Skeletal muscle satellite cell (primary cell): ENCODE results near the gene HHEX. TPM values are rescaled to one million over a fixed set of nuclear protein-coding genes. Genes with fewer than 3 reads are reported as not detected.
"Not testable (repeated sequence)": the region's sequence is repeated elsewhere in the genome, so short reads cannot be mapped to it uniquely, and the experiment has no call there.

ENCODE experiments used
- H3K27me3 ChIP-seq: 2 replicates; pipeline ENCODE4 v1.7.0; 2013; ENCODE audit warnings: low read length; ENCODE audit not compliant: control insufficient read depth, insufficient read depth
- H3K36me3 ChIP-seq: 2 replicates; pipeline ENCODE4 v1.7.0; 2013; ENCODE audit warnings: mild to moderate bottlenecking, control low read depth, low read length; ENCODE audit not compliant: insufficient read depth
- H3K4me1 ChIP-seq: 2 replicates; pipeline ENCODE4 v1.7.0; 2013; ENCODE audit warnings: low read length; ENCODE audit not compliant: control insufficient read depth, insufficient read depth
- H3K4me2 ChIP-seq: 2 replicates; pipeline ENCODE4 v1.7.0; 2013; ENCODE audit warnings: mild to moderate bottlenecking, low read length
- H3K4me3 ChIP-seq: 2 replicates; pipeline ENCODE4 v1.7.0; 2013; ENCODE audit warnings: low read length
- H3K9ac ChIP-seq: 2 replicates; pipeline ENCODE4 v1.7.0; 2013; ENCODE audit warnings: mild to moderate bottlenecking, low read depth, low read length, moderate library complexity
- H3K9me3 ChIP-seq: replicated peaks from 2 replicates; pipeline ENCODE4 v1.7.0; 2013; ENCODE audit warnings: mild to moderate bottlenecking, control low read depth, low read length
- total RNA-seq: library from RNA; depleted of rRNA; stranded (reverse); fragments of >200 nt; gene quantifications from 2 replicates; pipeline ENCODE4 v1.2.3, GENCODE V29; 2012; rRNA removed

HHEX gene
- total RNA-seq, result 0.22 and 0.76 TPM in 2 replicates

DNA sequence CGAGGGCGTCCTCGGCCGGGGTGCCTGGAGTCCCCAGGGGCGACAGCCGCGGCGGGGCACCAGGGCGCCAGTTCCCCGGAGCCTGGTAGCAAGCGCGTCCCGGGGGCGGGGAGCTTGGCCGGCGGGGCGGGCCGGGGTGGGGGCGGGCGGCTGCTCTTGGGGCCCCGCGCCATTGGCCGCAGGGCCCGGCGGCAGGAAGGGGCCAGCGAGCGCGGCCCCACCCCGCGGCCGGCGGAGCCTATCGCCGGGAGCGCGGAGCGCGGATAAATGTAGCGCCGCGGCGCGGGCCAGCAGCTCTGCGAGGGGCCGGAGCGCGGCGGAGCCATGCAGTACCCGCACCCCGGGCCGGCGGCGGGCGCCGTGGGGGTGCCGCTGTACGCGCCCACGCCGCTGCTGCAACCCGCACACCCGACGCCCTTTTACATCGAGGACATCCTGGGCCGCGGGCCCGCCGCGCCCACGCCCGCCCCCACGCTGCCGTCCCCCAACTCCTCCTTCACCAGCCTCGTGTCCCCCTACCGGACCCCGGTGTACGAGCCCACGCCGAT lies at the start of gene HHEX:
TSS of gene HHEX (plus strand) at position 293 of the 548 bp plus-strand sequence. CDS start at position 325, 32 bp downstream.
- peak within 1 kb of the TSS; percentile 71 for H3K9ac ChIP-seq
- peaks cover 16% of the 10 kb centered on the region for H3K27me3 ChIP-seq
- no peaks in the 10 kb centered on the region for H3K36me3 ChIP-seq
- peaks cover 4% of the 10 kb centered on the region for H3K4me1 ChIP-seq
- H3K4me2 ChIP-seq, result peak within 1 kb of the TSS; percentile 76
- no peaks in the 10 kb centered on the region for H3K9me3 ChIP-seq
- H3K4me3 ChIP-seq, result peak within 1 kb of the TSS; percentile 75

- Histone ChIP-seq H3K9me3 (no peaks in the 10 kb centered on the region), H3K4me2 (no peak overlapping the region), H3K27me3 (no peaks in the 10 kb centered on the region), H3K9ac (no peak overlapping the region), H3K36me3 (peaks cover 13% of the 10 kb centered on the region), H3K4me3 (no peak overlapping the region), H3K4me1 (peaks cover 7% of the 10 kb centered on the region)
Observed at GRCh38 chr10:92640107-92640506, 49.6 kb upstream of the HHEX start.

DNA sequence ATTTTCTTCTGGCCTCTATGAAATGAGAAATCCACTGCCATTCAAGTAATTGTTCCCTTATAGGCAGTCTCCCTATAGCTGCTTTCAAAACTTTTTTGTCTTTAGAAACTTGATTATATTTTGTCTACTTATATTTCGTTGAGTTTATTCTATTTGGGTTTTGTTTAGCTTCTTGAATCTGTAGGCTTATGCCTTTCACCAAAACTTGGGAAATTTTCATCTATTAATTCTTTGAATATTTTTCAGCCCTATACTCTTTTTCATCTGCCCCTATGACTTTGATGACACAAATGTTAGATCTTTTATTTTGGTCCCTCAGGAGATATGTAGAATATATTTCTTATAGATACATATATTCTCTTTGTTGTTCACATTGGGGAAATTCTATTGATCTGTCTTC lies 48.3 kb upstream of the HHEX start:
- no peak overlapping the region for H3K9ac ChIP-seq
- peaks cover 16% of the 10 kb centered on the region for H3K36me3 ChIP-seq
- no peaks in the 10 kb centered on the region for H3K27me3 ChIP-seq
- peaks cover 7% of the 10 kb centered on the region for H3K4me1 ChIP-seq
- no peak overlapping the region for H3K4me2 ChIP-seq
- no peaks in the 10 kb centered on the region for H3K9me3 ChIP-seq
- H3K4me3 ChIP-seq, result no peak overlapping the region

DNA sequence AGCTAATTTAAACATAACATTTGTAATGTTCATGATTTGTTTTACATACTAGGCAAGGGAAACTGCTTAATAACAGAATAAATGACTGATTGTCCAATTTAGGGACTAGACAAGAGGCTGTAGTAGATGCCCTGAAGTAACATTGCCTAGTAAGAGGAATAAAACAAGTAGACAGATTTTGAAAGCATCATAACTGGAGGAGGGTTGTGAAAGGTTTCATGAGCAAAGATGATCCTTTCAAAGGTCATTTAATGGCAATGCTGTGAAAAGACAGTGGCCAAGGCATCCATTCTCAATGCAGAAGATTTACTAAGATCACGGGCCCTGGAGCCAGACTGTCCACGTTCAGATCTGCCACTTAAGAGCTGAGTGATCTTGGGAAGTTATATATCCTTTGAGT lies 44.8 kb upstream of the HHEX start:
- Histone ChIP-seq H3K27me3 (no peaks in the 10 kb centered on the region), H3K9me3 (no peaks in the 10 kb centered on the region), H3K4me3 (no peak overlapping the region), H3K4me2 (no peak overlapping the region), H3K36me3 (peaks cover 27% of the 10 kb centered on the region), H3K4me1 (peaks cover 7% of the 10 kb centered on the region), H3K9ac (no peak overlapping the region)

DNA sequence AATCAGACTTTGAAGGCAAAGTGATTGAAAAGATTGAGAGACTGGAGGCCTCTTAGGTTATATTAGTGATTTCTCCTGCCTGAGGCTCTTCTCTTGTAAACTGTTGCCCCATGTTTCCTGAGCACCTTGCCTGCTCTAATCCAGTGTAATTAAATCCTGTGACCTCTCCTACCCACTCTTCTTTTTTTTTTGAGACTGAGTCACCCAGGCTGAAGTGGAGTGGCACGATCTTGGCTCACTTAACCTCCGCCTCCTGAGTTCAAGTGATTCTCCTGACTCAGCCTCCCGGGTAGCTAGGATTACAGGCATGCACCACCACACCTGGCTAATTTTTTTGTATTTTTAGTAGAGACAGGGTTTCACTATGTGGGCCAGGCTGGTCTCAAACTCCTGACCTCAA lies 38.9 kb upstream of the HHEX start:
- not testable (repeated sequence) for H3K4me3 ChIP-seq, H3K9ac ChIP-seq, H3K9me3 ChIP-seq, H3K4me2 ChIP-seq, H3K27me3 ChIP-seq, H3K4me1 ChIP-seq
- H3K36me3 ChIP-seq, result peaks cover 34% of the 10 kb centered on the region

DNA sequence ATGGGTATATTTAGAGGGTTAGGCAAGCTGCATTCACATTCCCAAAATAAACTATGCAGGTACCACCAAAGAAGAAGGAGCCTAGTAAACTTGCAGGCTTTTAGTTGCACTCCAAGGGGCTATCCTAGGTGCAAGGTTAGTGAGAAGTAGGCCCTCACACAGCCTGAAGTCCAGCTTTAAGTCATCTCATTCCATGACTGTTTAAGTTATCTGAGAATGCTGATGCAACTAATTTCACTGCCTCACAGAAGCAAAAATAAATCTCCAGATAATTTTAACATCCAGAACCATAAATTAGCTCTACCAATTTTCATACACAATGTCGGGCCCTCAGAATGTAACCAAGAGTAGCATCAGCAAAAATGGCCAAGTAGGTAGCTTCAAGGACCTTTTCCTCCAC lies 34.3 kb upstream of the HHEX start:
- Histone ChIP-seq H3K4me1 (no peaks in the 10 kb centered on the region), H3K4me3 (no peak overlapping the region), H3K9me3 (no peaks in the 10 kb centered on the region), H3K9ac (no peak overlapping the region), H3K4me2 (no peak overlapping the region), H3K36me3 (peaks cover 12% of the 10 kb centered on the region), H3K27me3 (no peaks in the 10 kb centered on the region)

GRCh38 chr10:92656266-92656961 lies 33.3 kb upstream of the HHEX start:
- no peak overlapping the region for H3K9ac ChIP-seq
- no peaks in the 10 kb centered on the region for H3K27me3 ChIP-seq
- peaks cover 11% of the 10 kb centered on the region for H3K36me3 ChIP-seq
- no peak overlapping the region for H3K4me2 ChIP-seq
- no peaks in the 10 kb centered on the region for H3K4me1 ChIP-seq
- no peaks in the 10 kb centered on the region for H3K9me3 ChIP-seq
- no peak overlapping the region for H3K4me3 ChIP-seq

GRCh38 chr10:92657024-92657423 lies 32.7 kb upstream of the HHEX start:
- H3K4me1 ChIP-seq, result no peaks in the 10 kb centered on the region
- no peaks in the 10 kb centered on the region for H3K9me3 ChIP-seq
- H3K4me2 ChIP-seq, result no peak overlapping the region
- H3K9ac ChIP-seq, result no peak overlapping the region
- H3K36me3 ChIP-seq, result peaks cover 11% of the 10 kb centered on the region
- H3K4me3 ChIP-seq, result no peak overlapping the region
- no peaks in the 10 kb centered on the region for H3K27me3 ChIP-seq

DNA sequence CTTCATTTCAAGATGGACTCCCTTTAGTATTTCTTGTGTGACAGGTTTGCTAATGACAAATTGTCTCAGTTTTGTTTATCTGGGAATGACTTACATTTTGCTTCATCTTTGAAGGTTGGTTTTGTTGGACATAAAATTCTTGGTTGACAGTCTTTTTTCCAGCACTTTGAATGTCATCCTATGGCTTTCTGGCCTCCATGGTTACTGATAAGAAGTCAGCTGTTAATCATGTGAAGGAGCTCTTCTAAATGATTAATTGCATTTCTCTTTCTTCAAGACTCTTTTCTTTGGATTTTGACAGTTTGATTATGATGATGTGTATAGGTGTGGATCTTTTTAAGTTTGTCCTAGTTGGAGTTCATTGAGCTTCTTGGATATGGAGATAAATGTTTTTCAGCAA lies 26.9 kb upstream of the HHEX start:
- Histone ChIP-seq H3K9ac (no peak overlapping the region), H3K27me3 (no peaks in the 10 kb centered on the region), H3K4me3 (no peak overlapping the region), H3K4me2 (no peak overlapping the region), H3K9me3 (no peaks in the 10 kb centered on the region), H3K36me3 (no peaks in the 10 kb centered on the region), H3K4me1 (no peaks in the 10 kb centered on the region)

GRCh38 chr10:92664322-92664721 lies 25.4 kb upstream of the HHEX start:
- no peaks in the 10 kb centered on the region for H3K36me3 ChIP-seq
- H3K4me1 ChIP-seq, result no peaks in the 10 kb centered on the region
- H3K9ac ChIP-seq, result no peak overlapping the region
- no peak overlapping the region for H3K4me2 ChIP-seq
- no peaks in the 10 kb centered on the region for H3K9me3 ChIP-seq
- H3K27me3 ChIP-seq, result no peaks in the 10 kb centered on the region
- H3K4me3 ChIP-seq, result no peak overlapping the region

GRCh38 chr10:92667078-92667477 lies 22.7 kb upstream of the HHEX start:
- Histone ChIP-seq H3K4me1 (no peaks in the 10 kb centered on the region), H3K36me3 (no peaks in the 10 kb centered on the region), H3K4me2 (no peak overlapping the region), H3K9me3 (no peaks in the 10 kb centered on the region), H3K27me3 (no peaks in the 10 kb centered on the region), H3K4me3 (no peak overlapping the region), H3K9ac (no peak overlapping the region)

DNA sequence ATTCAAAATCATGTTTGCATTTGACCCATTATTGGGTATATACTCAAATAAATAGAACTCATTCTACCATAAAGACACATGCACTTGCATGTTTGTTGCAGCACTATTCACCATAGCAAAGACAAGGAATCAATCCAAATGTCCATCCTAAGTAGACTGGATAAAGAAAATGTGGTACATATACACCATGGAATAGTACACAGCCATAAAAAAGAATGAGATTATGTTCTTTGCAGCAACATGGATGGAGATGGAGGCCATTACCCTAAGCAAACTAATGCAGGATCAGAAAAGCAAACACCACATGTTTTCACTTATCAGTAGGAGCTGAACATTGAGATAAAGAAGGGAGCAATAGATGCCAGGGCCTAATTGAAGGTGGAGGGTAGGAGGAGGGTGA lies 12.0 kb upstream of the HHEX start:
- Histone ChIP-seq H3K9ac (no peak overlapping the region), H3K27me3 (no peaks in the 10 kb centered on the region), H3K36me3 (no peaks in the 10 kb centered on the region), H3K4me1 (no peaks in the 10 kb centered on the region), H3K9me3 (no peaks in the 10 kb centered on the region), H3K4me3 (no peak overlapping the region), H3K4me2 (no peak overlapping the region)
